ENCODE results near the gene PCDHB12.
"Not testable (repeated sequence)": the region's sequence is repeated elsewhere in the genome, so short reads cannot be mapped to it uniquely, and the experiment has no call there.

The PCDHB12 gene

GRCh38 chr5:141201646-141202045, 6.9 kb upstream of the PCDHB12 start:
- in situ Hi-C loops (cut with HindIII; ENCODE audit: low sequenced_read_pairs), result not testable (repeated sequence)

GRCh38 chr5:141210281-141210680, 1.8 kb downstream of the PCDHB12 start:
- in situ Hi-C loops (cut with HindIII; ENCODE audit: low sequenced_read_pairs), result not testable (repeated sequence)

GRCh38 chr5:141210849-141211248, 2.3 kb downstream of the PCDHB12 start:
- in situ Hi-C loops (cut with HindIII; ENCODE audit: low sequenced_read_pairs), result not testable (repeated sequence)

GRCh38 chr5:141213656-141214339, 5.3 kb downstream of the PCDHB12 start, which contains the start of gene PCDHB13:
Gene PCDHB13, plus strand, starts transcription at chr5:141213919. Its CDS starts 205 bp downstream, at chr5:141214124.
- in situ Hi-C loops (cut with HindIII; ENCODE audit: low sequenced_read_pairs), result not testable (repeated sequence)

- in situ Hi-C loops (cut with HindIII; ENCODE audit: low sequenced_read_pairs), result not testable (repeated sequence)
These were observed 6.1 kb downstream of the PCDHB12 start for GRCh38 chr5:141214583-141214982.

- in situ Hi-C loops (cut with HindIII; ENCODE audit: low sequenced_read_pairs), result not testable (repeated sequence)
These were observed 7.0 kb downstream of the PCDHB12 start for GRCh38 chr5:141215504-141215903.

GRCh38 chr5:141216035-141216434, 7.5 kb downstream of the PCDHB12 start:
- in situ Hi-C loops (cut with HindIII; ENCODE audit: low sequenced_read_pairs), result not testable (repeated sequence)

- in situ Hi-C loops (cut with HindIII; ENCODE audit: low sequenced_read_pairs), result no loop called here
These were observed 14.7 kb downstream of the PCDHB12 start, which contains the start of gene PCDHB14 for GRCh38 chr5:141223112-141223783. Gene PCDHB14, plus strand, starts transcription at chr5:141223343. Its CDS starts 163 bp downstream, at chr5:141223506.

GRCh38 chr5:141224844-141225243, 16.3 kb downstream of the PCDHB12 start:
- in situ Hi-C loops (cut with HindIII; ENCODE audit: low sequenced_read_pairs), result not testable (repeated sequence)

GRCh38 chr5:141225421-141225820, 16.9 kb downstream of the PCDHB12 start:
- in situ Hi-C loops (cut with HindIII; ENCODE audit: low sequenced_read_pairs), result not testable (repeated sequence)

GRCh38 chr5:141234109-141234667, 25.7 kb downstream of the PCDHB12 start:
- in situ Hi-C loops (cut with HindIII; ENCODE audit: low sequenced_read_pairs), result no loop called here

- in situ Hi-C loops (cut with HindIII; ENCODE audit: low sequenced_read_pairs), result loop anchor here (5.0 kb wide), 1 partner anchor 59 kb away; the partner anchor contains the start of gene PCDHB8
These were observed 27.4 kb downstream of the PCDHB12 start for GRCh38 chr5:141235922-141236321.

- in situ Hi-C loops (cut with HindIII; ENCODE audit: low sequenced_read_pairs), result loop anchor here (5.0 kb wide), 1 partner anchor 59 kb away; the partner anchor contains the start of gene PCDHB8
These were observed 28.2 kb downstream of the PCDHB12 start for GRCh38 chr5:141236516-141237313.

- in situ Hi-C loops (cut with HindIII; ENCODE audit: low sequenced_read_pairs), result no loop called here
These were observed 33.0 kb downstream of the PCDHB12 start for GRCh38 chr5:141241496-141241895.

GRCh38 chr5:141245250-141245717, 36.8 kb downstream of the PCDHB12 start, which contains the start of gene PCDHB15:
Gene PCDHB15, plus strand, starts transcription at chr5:141245395. Its CDS starts 184 bp downstream, at chr5:141245579.
- in situ Hi-C loops (cut with HindIII; ENCODE audit: low sequenced_read_pairs), result no loop called here

GRCh38 chr5:141246971-141247370, 38.5 kb downstream of the PCDHB12 start:
- in situ Hi-C loops (cut with HindIII; ENCODE audit: low sequenced_read_pairs), result not testable (repeated sequence)

GRCh38 chr5:141247434-141247833, 38.9 kb downstream of the PCDHB12 start:
- in situ Hi-C loops (cut with HindIII; ENCODE audit: low sequenced_read_pairs), result not testable (repeated sequence)

GRCh38 chr5:141250576-141250975, 42.1 kb downstream of the PCDHB12 start:
- in situ Hi-C loops (cut with HindIII; ENCODE audit: low sequenced_read_pairs), result no loop called here

- in situ Hi-C loops (cut with HindIII; ENCODE audit: low sequenced_read_pairs), result no loop called here
These were observed 49.9 kb downstream of the PCDHB12 start for GRCh38 chr5:141258464-141258863.

GRCh38 chr5:141258948-141259347, 50.4 kb downstream of the PCDHB12 start:
- in situ Hi-C loops (cut with HindIII; ENCODE audit: low sequenced_read_pairs), result no loop called here

All from endothelial cell of hepatic sinusoid (primary cell).